Measurements from ENCODE around the gene ZFP57. TPM values are rescaled to one million over a fixed set of nuclear protein-coding genes. Genes with fewer than 3 reads are reported as not detected.

The ZFP57 gene
- not detected in 2 replicates for total RNA-seq
- polyA plus RNA-seq: not detected in 2 replicates

GRCh38 chr6:29680904-29681303 lies at the start of gene ZFP57:
Gene ZFP57 (minus strand): TSS chr6:29681152. CDS start chr6:29677003, 4,149 bp downstream.
- Histone ChIP-seq H3K4me1 (ENCODE audit: insufficient read depth) (no peaks in the 10 kb centered on the region), H3K27me3 (no peaks in the 10 kb centered on the region), H3K27ac (no peak within 1 kb of the TSS), H3K9me3 (ENCODE audit: low read depth) (no peaks in the 10 kb centered on the region), H3K9me2 (replicated peaks; ENCODE audit: insufficient read depth) (no peaks in the 10 kb centered on the region), H2AFZ (no peak within 1 kb of the TSS), H3K4me2 (no peak within 1 kb of the TSS), H3K79me2 (no peaks in the 10 kb centered on the region), H4K20me1 (ENCODE audit: insufficient read depth, poor library complexity, severe bottlenecking) (no peaks in the 10 kb centered on the region), H3K36me3 (replicated peaks; ENCODE audit: insufficient read depth, low read depth) (no peaks in the 10 kb centered on the region), H3K4me3 (no peak within 1 kb of the TSS)
- TF ChIP-seq EZH2 (IDR thresholded peaks at IDR 0.05; ENCODE audit: borderline replicate concordance): no peak
- no peak for TF ChIP-seq CTCF (IDR thresholded peaks at IDR 0.05; ENCODE audit: poor library complexity)
- TF ChIP-seq EZH2phosphoT487 (IDR thresholded peaks at IDR 0.05; ENCODE audit: low read depth, severe bottlenecking, unreplicated experiment): no peak
- over 99% methylated on average over 19 of the region's 31 CpGs for WGBS (ENCODE audit: low lambda C conversion rate, missing lambda C conversion rate)
- no peak for DNase-seq (ENCODE audit: low spot score)

- no peaks in the 10 kb centered on the region for H3K79me2 ChIP-seq
- H3K27ac ChIP-seq: no peak overlapping the region
- WGBS (ENCODE audit: low lambda C conversion rate, missing lambda C conversion rate): 65% methylated on average over 7 of the region's 7 CpGs
- TF ChIP-seq CTCF (IDR thresholded peaks at IDR 0.05; ENCODE audit: poor library complexity) (no peak), EZH2phosphoT487 (IDR thresholded peaks at IDR 0.05; ENCODE audit: low read depth, severe bottlenecking, unreplicated experiment) (no peak), EZH2 (IDR thresholded peaks at IDR 0.05; ENCODE audit: borderline replicate concordance) (no peak)
- H3K9me3 ChIP-seq (ENCODE audit: low read depth): no peaks in the 10 kb centered on the region
- H3K4me1 ChIP-seq (ENCODE audit: insufficient read depth): no peaks in the 10 kb centered on the region
- no peak overlapping the region for H3K4me2 ChIP-seq
- H3K9me2 ChIP-seq (replicated peaks; ENCODE audit: insufficient read depth): no peaks in the 10 kb centered on the region
- H4K20me1 ChIP-seq (ENCODE audit: insufficient read depth, poor library complexity, severe bottlenecking): no peaks in the 10 kb centered on the region
- H3K36me3 ChIP-seq (replicated peaks; ENCODE audit: insufficient read depth, low read depth): no peaks in the 10 kb centered on the region
- H2AFZ ChIP-seq: no peak overlapping the region
- H3K27me3 ChIP-seq: peaks cover 11% of the 10 kb centered on the region
- H3K4me3 ChIP-seq: no peak overlapping the region
- no peak for DNase-seq (ENCODE audit: low spot score)
These were observed 49.7 kb upstream of the ZFP57 start for GRCh38 chr6:29730575-29731126.

GRCh38 chr6:29729774-29730328 lies 48.9 kb upstream of the ZFP57 start:
- no peak overlapping the region for H3K27ac ChIP-seq

More at GRCh38 chr6:29729774-29730328, 48.9 kb upstream of the ZFP57 start:
- Histone ChIP-seq H2AFZ (no peak overlapping the region), H3K4me2 (no peak overlapping the region), H3K9me3 (ENCODE audit: low read depth) (no peaks in the 10 kb centered on the region), H3K79me2 (no peaks in the 10 kb centered on the region), H4K20me1 (ENCODE audit: insufficient read depth, poor library complexity, severe bottlenecking) (no peaks in the 10 kb centered on the region), H3K36me3 (replicated peaks; ENCODE audit: insufficient read depth, low read depth) (no peaks in the 10 kb centered on the region), H3K27me3 (peaks cover 19% of the 10 kb centered on the region), H3K4me3 (no peak overlapping the region), H3K9me2 (replicated peaks; ENCODE audit: insufficient read depth) (no peaks in the 10 kb centered on the region), H3K4me1 (ENCODE audit: insufficient read depth) (no peaks in the 10 kb centered on the region)
- no peak for TF ChIP-seq CTCF (IDR thresholded peaks at IDR 0.05; ENCODE audit: poor library complexity)
- TF ChIP-seq EZH2 (IDR thresholded peaks at IDR 0.05; ENCODE audit: borderline replicate concordance): no peak
- no peak for TF ChIP-seq EZH2phosphoT487 (IDR thresholded peaks at IDR 0.05; ENCODE audit: low read depth, severe bottlenecking, unreplicated experiment)
- DNase-seq (ENCODE audit: low spot score): no peak
- 82% methylated on average over 6 of the region's 6 CpGs for WGBS (ENCODE audit: low lambda C conversion rate, missing lambda C conversion rate)
